AG04449 (cell line): ENCODE data around the gene USH1C.

Source experiments
- CTCF ChIA-PET: fragments of 350-600 bp; formaldehyde crosslinking; extraction: SDS; loops from one replicate; lab custom pipeline; 2021; ENCODE audit warnings: antibody characterized with exemption; lab: Yijun Ruan, JAX
- POLR2A ChIA-PET: fragments of 400-600, 350-600 bp; formaldehyde crosslinking; extraction: SDS; loops from one replicate; lab custom pipeline; 2020; ENCODE audit warnings: antibody characterized with exemption, inconsistent platforms; lab: Yijun Ruan, JAX
- DNase-seq: peaks from one replicate; pipeline ENCODE4 v3.0.0-alpha.2; 2010; ENCODE audit warnings: low read depth, low spot score
- H3K4me3 ChIP-seq: 2 replicates; pipeline ENCODE4 v1.5.1; 2011; ENCODE audit warnings: low read depth, mild to moderate bottlenecking, control low read depth, low read length
- TF ChIP-seq, protein P1 (sequence below): IDR thresholded peaks from one replicate; pipeline ENCODE4 v1.5.1; 2011; ENCODE audit warnings: mild to moderate bottlenecking, moderate library complexity, low read length, control low read depth, inconsistent platforms; ENCODE audit not compliant: insufficient read depth; ENCODE audit errors: missing control alignments

Gene USH1C

DNA sequence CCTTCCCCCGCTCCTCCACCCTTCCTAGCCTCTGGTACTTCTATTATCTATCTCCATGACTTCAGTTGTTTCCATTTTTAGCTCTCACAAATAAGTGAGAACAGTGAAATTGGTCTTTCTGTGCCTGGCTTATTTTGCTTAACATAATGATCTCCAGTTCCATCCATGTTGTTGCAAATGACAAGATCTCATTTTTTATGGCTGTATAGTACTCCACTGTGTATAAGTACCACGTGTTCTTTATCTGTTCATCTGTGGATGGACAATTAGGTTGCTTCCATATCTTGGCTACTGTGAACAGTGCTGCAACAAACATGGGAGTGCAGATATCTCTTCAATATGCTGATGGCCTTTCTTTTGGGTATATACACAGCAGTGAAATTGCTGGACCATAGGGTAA, 60.7 kb downstream of the USH1C start:
- TF ChIP-seq, protein P1, sequence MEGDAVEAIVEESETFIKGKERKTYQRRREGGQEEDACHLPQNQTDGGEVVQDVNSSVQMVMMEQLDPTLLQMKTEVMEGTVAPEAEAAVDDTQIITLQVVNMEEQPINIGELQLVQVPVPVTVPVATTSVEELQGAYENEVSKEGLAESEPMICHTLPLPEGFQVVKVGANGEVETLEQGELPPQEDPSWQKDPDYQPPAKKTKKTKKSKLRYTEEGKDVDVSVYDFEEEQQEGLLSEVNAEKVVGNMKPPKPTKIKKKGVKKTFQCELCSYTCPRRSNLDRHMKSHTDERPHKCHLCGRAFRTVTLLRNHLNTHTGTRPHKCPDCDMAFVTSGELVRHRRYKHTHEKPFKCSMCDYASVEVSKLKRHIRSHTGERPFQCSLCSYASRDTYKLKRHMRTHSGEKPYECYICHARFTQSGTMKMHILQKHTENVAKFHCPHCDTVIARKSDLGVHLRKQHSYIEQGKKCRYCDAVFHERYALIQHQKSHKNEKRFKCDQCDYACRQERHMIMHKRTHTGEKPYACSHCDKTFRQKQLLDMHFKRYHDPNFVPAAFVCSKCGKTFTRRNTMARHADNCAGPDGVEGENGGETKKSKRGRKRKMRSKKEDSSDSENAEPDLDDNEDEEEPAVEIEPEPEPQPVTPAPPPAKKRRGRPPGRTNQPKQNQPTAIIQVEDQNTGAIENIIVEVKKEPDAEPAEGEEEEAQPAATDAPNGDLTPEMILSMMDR: no peak
- ChIA-PET POLR2A (no interaction called here), CTCF (no interaction called here)
- no peak overlapping the region for H3K4me3 ChIP-seq
- no peak for DNase-seq

DNA sequence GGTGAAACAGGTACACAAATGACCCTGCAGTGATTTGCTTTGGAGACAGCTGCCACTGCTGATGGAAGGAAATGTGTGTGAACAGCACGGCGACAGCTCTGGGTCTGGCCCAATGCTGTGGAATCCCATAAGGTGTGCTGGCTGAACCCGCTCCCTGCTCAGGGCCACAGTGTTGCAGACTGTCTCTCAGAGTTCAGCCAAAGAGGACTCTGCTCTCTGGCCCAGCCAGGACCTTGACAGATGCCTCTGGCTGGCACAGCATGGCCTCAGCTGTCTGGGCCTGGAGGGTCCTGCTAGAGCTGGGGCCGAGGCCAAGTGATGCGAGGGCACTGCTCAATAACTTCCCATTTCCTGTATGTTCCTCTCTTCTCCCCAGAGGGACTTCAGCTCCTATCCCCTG, 62.3 kb downstream of the USH1C start:
- POLR2A ChIA-PET: no interaction called here
- CTCF ChIA-PET: no interaction called here
- TF ChIP-seq, protein P1: no peak
- H3K4me3 ChIP-seq: no peak overlapping the region
- DNase-seq: no peak

DNA sequence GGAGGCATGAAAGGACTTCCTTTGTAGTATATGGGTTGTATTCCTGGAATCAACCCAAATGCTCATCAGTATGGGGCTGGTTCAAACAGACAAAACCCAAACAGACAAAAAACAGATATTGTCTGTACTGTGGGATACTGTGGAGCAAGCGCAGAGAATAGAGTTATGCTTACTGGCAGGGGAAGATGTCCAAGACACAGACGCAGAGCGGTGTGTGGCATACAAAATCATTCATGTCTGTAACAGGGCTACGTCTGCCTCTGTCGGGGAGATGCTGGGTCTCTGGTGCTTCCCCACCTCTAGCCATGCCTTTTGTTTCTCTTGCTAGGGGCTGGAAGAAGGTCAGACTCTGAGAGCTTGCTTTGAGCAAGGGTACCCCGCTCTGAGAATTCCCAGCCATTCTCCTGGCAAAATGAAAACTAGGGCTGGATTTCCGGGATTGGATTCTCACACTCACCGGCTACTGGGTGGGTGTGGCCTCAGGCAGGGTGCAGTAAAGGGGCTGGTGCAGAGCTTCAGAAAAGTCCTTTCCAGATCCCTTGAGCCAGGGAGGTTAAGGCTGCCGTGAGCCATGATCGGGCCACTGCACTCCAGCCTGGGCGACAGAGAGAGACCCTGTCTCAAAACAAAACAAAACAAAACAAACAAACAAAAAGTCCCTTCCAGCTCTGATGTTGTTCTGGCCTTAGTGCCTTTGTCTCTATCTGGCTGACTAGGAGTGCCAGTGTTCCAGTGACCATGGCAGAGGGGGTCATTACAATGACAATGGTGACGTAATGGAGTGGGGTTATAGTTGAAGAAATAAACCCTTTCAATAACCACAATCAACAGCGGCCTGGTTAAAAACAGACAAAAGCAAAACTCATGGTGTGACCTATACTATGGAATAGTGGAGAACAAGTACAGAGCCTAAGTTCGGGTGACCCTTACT, 64.7 kb downstream of the USH1C start:
- ChIA-PET CTCF (interaction anchor here (1.3 kb wide), 1 partner anchor 96 kb away, joined by 4 read pairs; no protein-coding TSS in a partner anchor), POLR2A (no interaction called here)
- TF ChIP-seq, protein P1: no peak
- no peak overlapping the region for H3K4me3 ChIP-seq
- DNase-seq: no peak

DNA sequence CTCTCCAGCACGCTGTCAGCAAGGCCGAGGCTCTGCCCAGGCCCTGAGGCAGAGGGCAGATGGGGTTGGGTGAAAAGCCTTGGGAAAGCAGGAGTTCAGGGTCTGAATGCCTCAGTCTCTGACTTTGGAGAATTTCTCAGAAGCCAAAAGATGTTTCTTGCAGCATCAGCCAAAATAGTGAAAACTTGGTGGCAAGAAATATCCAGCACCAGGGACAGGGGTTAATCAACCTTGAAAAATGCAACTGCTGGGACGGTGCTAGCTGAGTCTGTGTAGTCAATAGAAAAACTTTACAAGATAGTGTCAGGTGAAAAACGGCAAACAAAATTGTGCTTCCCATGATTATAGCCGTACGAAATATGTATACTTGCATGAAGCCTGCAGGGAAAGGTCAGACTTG, 66.1 kb downstream of the USH1C start:
- H3K4me3 ChIP-seq: no peak overlapping the region
- no peak for DNase-seq
- CTCF ChIA-PET: no interaction called here
- POLR2A ChIA-PET: no interaction called here
- TF ChIP-seq, protein P1: no peak

DNA sequence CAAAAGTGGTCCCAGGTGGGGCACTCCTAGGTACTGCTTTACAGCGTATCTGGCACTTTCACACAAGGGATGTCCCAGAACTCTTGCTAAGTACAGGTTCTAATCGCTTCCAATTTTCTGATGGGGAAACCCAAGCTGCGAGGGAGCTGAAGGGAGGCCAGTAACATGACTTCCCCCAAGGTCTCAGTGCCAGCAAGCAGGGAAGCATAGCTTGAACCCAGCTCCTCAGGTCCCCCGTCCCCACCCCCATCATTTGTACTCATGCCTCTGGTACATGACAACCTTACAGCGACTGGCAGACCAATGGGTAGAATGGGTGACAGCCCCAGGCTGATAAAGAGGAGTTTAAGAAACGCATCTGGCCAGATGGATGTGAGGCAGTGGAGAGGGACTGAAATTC, 66.9 kb downstream of the USH1C start:
- POLR2A ChIA-PET: no interaction called here
- CTCF ChIA-PET: no interaction called here
- DNase-seq: no peak
- H3K4me3 ChIP-seq: no peak overlapping the region
- TF ChIP-seq, protein P1: no peak

DNA sequence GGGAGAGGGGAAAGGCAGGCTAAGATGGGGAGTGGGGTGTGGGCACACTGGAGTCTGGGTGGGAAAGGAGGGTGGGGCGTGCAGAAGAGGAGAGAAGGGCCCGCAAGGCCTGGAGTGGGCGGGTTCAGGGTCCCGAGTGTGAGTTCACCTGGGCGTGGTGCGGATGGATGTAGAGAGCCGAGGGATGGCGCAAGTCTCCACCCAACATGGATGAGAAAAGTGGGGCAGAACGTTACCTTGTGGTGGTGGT, 67.2 kb downstream of the USH1C start:
- POLR2A ChIA-PET: no interaction called here
- no peak overlapping the region for H3K4me3 ChIP-seq
- CTCF ChIA-PET: no interaction called here
- no peak for DNase-seq
- TF ChIP-seq, protein P1: no peak
